ENCODE measurements around the gene SCN2A.

The SCN2A gene

DNA sequence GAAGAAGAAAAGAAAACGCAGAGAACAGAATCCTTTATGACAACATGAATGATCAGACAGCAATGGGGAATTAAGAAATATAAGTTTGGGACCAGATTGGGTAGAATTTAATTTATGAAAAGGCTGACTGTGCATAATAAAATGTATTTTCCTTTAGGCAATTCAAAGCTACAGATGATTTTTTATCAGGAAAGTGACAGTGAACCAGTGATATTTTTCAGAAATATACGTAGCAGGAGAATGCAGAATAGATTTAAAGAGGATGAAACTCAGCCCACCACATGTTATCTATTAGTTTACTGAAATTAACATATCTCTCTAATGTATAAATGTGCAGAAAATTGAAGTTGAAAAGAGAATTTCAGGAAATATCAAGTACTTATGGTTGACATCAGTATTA lies 110.0 kb downstream of the SCN2A start:
- H3K9me3 Mint-ChIP-seq: no peaks in the 10 kb centered on the region
- H3K27ac Mint-ChIP-seq: no peak overlapping the region
- no peak for TF ChIP-seq CTCF (IDR thresholded peaks at IDR 0.05; ENCODE audit: unreplicated experiment in 3 of 3)
- no peak overlapping the region for H3K4me3 Mint-ChIP-seq
- H3K36me3 Mint-ChIP-seq (ENCODE audit: low read depth): no peaks in the 10 kb centered on the region
- no peaks in the 10 kb centered on the region for H3K27me3 Mint-ChIP-seq (ENCODE audit: low read depth)
- no peaks in the 10 kb centered on the region for H3K4me1 Mint-ChIP-seq

DNA sequence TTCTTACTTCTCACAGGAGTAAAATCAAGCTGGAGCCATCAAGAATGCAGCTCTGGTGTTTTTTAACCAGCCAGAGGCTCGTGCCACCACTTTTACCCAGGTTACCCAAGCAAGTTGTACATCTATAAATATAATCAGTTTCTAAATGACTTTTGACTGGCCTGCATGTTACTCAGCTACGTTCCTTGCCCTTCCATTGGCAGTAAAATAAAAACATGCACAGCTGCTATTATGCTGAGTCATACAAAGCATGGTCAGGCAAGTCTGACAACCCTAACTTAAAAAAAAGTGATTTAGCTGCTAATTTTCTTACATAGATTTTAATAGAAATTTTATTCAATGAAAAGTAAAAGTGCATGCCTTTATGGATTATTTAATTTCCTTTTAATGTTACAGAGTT lies 118.5 kb downstream of the SCN2A start:
- H3K27me3 Mint-ChIP-seq (ENCODE audit: low read depth): no peaks in the 10 kb centered on the region
- no peaks in the 10 kb centered on the region for H3K9me3 Mint-ChIP-seq
- no peak overlapping the region for H3K27ac Mint-ChIP-seq
- no peak overlapping the region for H3K4me3 Mint-ChIP-seq
- no peaks in the 10 kb centered on the region for H3K36me3 Mint-ChIP-seq (ENCODE audit: low read depth)
- H3K4me1 Mint-ChIP-seq: no peaks in the 10 kb centered on the region
- TF ChIP-seq CTCF (IDR thresholded peaks at IDR 0.05; ENCODE audit: unreplicated experiment in 3 of 3): no peak

GRCh38 chr2:165361514-165361913 lies 122.3 kb downstream of the SCN2A start:
- Mint-ChIP-seq H3K36me3 (ENCODE audit: low read depth) (no peaks in the 10 kb centered on the region), H3K27ac (peak overlapping the region in 1 of 3 experiments; percentile 47), H3K4me1 (no peaks in the 10 kb centered on the region), H3K4me3 (no peak overlapping the region), H3K9me3 (no peaks in the 10 kb centered on the region), H3K27me3 (ENCODE audit: low read depth) (no peaks in the 10 kb centered on the region)
- no peak for TF ChIP-seq CTCF (IDR thresholded peaks at IDR 0.05; ENCODE audit: unreplicated experiment in 3 of 3)

GRCh38 chr2:165369131-165369897 lies 130.1 kb downstream of the SCN2A start:
- no peak overlapping the region for H3K27ac Mint-ChIP-seq
- no peaks in the 10 kb centered on the region for H3K36me3 Mint-ChIP-seq (ENCODE audit: low read depth)
- no peaks in the 10 kb centered on the region for H3K4me1 Mint-ChIP-seq
- no peaks in the 10 kb centered on the region for H3K27me3 Mint-ChIP-seq (ENCODE audit: low read depth)
- H3K9me3 Mint-ChIP-seq: no peaks in the 10 kb centered on the region
- TF ChIP-seq CTCF (IDR thresholded peaks at IDR 0.05; ENCODE audit: unreplicated experiment in 3 of 3): no peak
- H3K4me3 Mint-ChIP-seq: no peak overlapping the region

GRCh38 chr2:165369898-165370296 lies 130.7 kb downstream of the SCN2A start:
- no peak overlapping the region for H3K4me3 Mint-ChIP-seq
- H3K27me3 Mint-ChIP-seq (ENCODE audit: low read depth): no peaks in the 10 kb centered on the region
- H3K27ac Mint-ChIP-seq: no peak overlapping the region
- no peak for TF ChIP-seq CTCF (IDR thresholded peaks at IDR 0.05; ENCODE audit: unreplicated experiment in 3 of 3)
- no peaks in the 10 kb centered on the region for H3K4me1 Mint-ChIP-seq
- no peaks in the 10 kb centered on the region for H3K36me3 Mint-ChIP-seq (ENCODE audit: low read depth)
- no peaks in the 10 kb centered on the region for H3K9me3 Mint-ChIP-seq

DNA sequence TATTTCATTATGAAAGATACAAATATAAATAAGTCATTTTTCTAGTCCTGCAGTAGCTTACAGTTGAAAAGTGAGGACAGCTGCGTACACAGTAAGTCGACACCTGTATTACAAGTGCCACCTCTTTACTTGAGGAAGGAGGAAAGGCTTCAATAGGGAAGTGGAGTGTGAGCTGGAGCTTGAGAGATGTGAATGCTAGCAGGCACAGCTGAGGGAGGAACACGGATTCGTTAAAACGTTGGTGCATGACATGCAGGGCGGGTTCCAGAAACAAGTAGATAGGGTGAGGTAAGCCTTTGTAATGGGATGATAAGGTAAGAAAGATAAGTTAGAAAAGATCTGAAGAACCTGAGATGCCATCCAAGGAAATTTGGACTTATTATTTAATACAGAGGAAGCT lies 132.1 kb downstream of the SCN2A start:
- Mint-ChIP-seq H3K27ac (no peak overlapping the region), H3K27me3 (ENCODE audit: low read depth) (no peaks in the 10 kb centered on the region), H3K9me3 (no peaks in the 10 kb centered on the region), H3K4me3 (no peak overlapping the region), H3K36me3 (ENCODE audit: low read depth) (no peaks in the 10 kb centered on the region), H3K4me1 (peaks cover 1% of the 10 kb centered on the region)
- TF ChIP-seq CTCF (IDR thresholded peaks at IDR 0.05; ENCODE audit: unreplicated experiment in 3 of 3): no peak
